CD8-positive, alpha-beta memory T cell (primary cell): ENCODE measurements around the gene PUM1. TPM values are rescaled to one million over a fixed set of nuclear protein-coding genes. Genes with fewer than 3 reads are reported as not detected.

Experiments
- CTCF ChIA-PET: fragments of 350-600 bp; sonication (Branson Sonifier 250); formaldehyde crosslinking; loops from one replicate; lab custom pipeline; 2021; ENCODE audit warnings: antibody characterized with exemption; lab: Charles Lee
- POLR2A ChIA-PET: fragments of 350-600 bp; sonication (Branson Sonifier 250); formaldehyde crosslinking; loops from one replicate; lab custom pipeline; 2021; ENCODE audit warnings: antibody characterized with exemption; lab: Charles Lee
- DNase-seq, 5 donors: peaks; one replicate each; pipeline versions ENCODE4 v3.0.0 to v3.0.0-alpha.2; 2020 to 2022; ENCODE audit warnings: mixed read lengths in 1 of 5
- H3K27ac ChIP-seq: one replicate; pipeline ENCODE4 v1.7.0; 2013; ENCODE audit warnings: low read depth, mild to moderate bottlenecking, low read length, moderate library complexity
- H3K27me3 ChIP-seq: 2 replicates; pipeline ENCODE4 v1.7.0; 2013; ENCODE audit warnings: low read length, mild to moderate bottlenecking; ENCODE audit not compliant: insufficient read depth, poor library complexity, severe bottlenecking
- H3K36me3 ChIP-seq: 2 replicates; pipeline ENCODE4 v1.7.0; 2013; ENCODE audit warnings: mild to moderate bottlenecking, low read length, moderate library complexity; ENCODE audit not compliant: insufficient read depth
- H3K4me1 ChIP-seq: 2 replicates; pipeline ENCODE4 v1.7.0; 2013; ENCODE audit warnings: mild to moderate bottlenecking, low read length, moderate library complexity; ENCODE audit not compliant: insufficient read depth
- H3K4me3 ChIP-seq: 2 replicates; pipeline ENCODE4 v1.7.0; 2013; ENCODE audit warnings: mild to moderate bottlenecking, low read length
- H3K9me3 ChIP-seq: 2 replicates; pipeline ENCODE4 v1.7.0; 2013; ENCODE audit warnings: mild to moderate bottlenecking, low read length
- H3K27ac Mint-ChIP-seq, 8 donors: one replicate each; pipeline ENCODE4 v1.8.0; 2020 to 2021; ENCODE audit warnings: mixed read lengths in 8 of 8, mild to moderate bottlenecking in 6 of 8, inconsistent platforms in 3 of 8, moderate library complexity in 3 of 8
- H3K27me3 Mint-ChIP-seq, 2 donors: one replicate each; pipeline ENCODE4 v1.8.0; 2020 to 2021; ENCODE audit warnings: mixed read lengths in 2 of 2, mild to moderate bottlenecking in 1 of 2, moderate library complexity in 1 of 2
- H3K36me3 Mint-ChIP-seq, 3 donors: one replicate each; pipeline ENCODE4 v1.8.0; 2020 to 2021; ENCODE audit warnings: mixed read lengths in 3 of 3, inconsistent platforms in 1 of 3, mild to moderate bottlenecking in 1 of 3
- H3K4me1 Mint-ChIP-seq, 3 donors: one replicate each; pipeline ENCODE4 v1.8.0; 2020 to 2021; ENCODE audit warnings: mixed read lengths in 3 of 3, inconsistent platforms in 1 of 3, mild to moderate bottlenecking in 1 of 3
- H3K4me3 Mint-ChIP-seq, 7 donors: one replicate each; pipeline ENCODE4 v1.8.0; 2020 to 2021; ENCODE audit warnings: mixed read lengths in 7 of 7, mild to moderate bottlenecking in 6 of 7, moderate library complexity in 4 of 7, inconsistent platforms in 2 of 7
- H3K9me3 Mint-ChIP-seq, 5 donors: one replicate each; pipeline ENCODE4 v1.8.0; 2020 to 2022; ENCODE audit warnings: mixed read lengths in 5 of 5, mild to moderate bottlenecking in 3 of 5, moderate library complexity in 2 of 5, inconsistent platforms in 1 of 5
- polyA plus RNA-seq: library from polyadenylated mRNA; unstranded; fragments of 300-500 nt; fragmentation: Illumina TruSeq; gene quantifications from one replicate; pipeline ENCODE4 v1.2.3, GENCODE V29; 2021
- total RNA-seq, 2 experiments: library from RNA; stranded (reverse); gene quantifications; one replicate each; pipeline ENCODE4 v1.2.3, GENCODE V29; 2021

Gene PUM1
- total and polyA plus RNA-seq, 3 experiments from 2014 or later: 99.8 to 127 (median 113) TPM

DNA sequence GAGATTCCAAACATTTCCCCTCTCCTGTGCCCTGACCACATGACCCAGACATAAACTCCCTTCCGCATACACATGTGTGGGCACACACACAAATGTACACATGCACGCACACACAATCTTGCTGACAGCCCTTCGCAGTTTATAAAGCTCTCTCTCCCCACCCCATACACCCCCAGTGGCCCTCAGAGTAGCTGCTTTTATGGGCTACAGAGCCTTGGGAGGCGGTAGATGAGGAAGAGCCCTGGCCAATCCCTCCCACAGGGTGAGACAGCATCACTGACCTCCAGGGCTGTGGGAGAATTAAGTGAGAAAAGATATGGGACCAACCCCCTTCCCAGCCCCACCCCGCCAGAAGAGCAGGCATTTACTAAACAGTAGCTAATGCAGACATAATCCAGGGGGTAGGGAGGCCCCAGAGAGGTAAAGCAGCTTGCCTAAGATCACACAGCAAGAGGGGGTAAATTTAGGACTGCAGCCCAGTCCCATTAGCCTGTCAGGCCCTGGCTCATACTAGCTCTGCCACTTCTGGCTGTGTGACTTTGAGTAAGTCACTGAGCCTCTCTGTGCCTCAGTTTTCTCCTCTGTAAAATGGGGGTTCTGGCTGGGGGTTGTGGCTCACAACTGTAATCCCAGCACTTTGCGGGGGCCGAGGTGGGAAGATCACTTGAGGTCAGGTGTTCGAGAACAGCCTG, 162.0 kb downstream of the PUM1 start:
- H3K9me3 ChIP-seq: no peaks in the 10 kb centered on the region
- Mint-ChIP-seq H3K36me3 (no peaks in the 10 kb centered on the region), H3K27me3 (peaks cover 20 to 36% of the 10 kb centered on the region in 2 donors), H3K9me3 (no peaks in the 10 kb centered on the region), H3K4me1 (peaks cover 6 to 11% (median 8%) of the 10 kb centered on the region in 3 donors), H3K27ac (no peak overlapping the region), H3K4me3 (no peak overlapping the region)
- peaks cover 15% of the 10 kb centered on the region for H3K27me3 ChIP-seq
- H3K36me3 ChIP-seq: no peaks in the 10 kb centered on the region
- H3K27ac ChIP-seq: no peak overlapping the region
- CTCF ChIA-PET: no interaction called here
- POLR2A ChIA-PET: no interaction called here
- DNase-seq: no peak
- peaks cover 8% of the 10 kb centered on the region for H3K4me1 ChIP-seq
- H3K4me3 ChIP-seq: no peak overlapping the region

- Histone ChIP-seq H3K36me3 (no peaks in the 10 kb centered on the region), H3K27ac (no peak overlapping the region), H3K4me3 (no peak overlapping the region), H3K4me1 (peaks cover 5% of the 10 kb centered on the region), H3K9me3 (no peaks in the 10 kb centered on the region), H3K27me3 (peaks cover 12% of the 10 kb centered on the region)
- H3K9me3 Mint-ChIP-seq: no peaks in the 10 kb centered on the region
- ChIA-PET POLR2A (interaction anchor here (0.5 kb wide), 1 partner anchor 14 kb away, joined by 3 read pairs; no protein-coding TSS in a partner anchor), CTCF (no interaction called here)
- peaks cover 19 to 37% of the 10 kb centered on the region in 2 donors for H3K27me3 Mint-ChIP-seq
- H3K27ac Mint-ChIP-seq: peak overlapping the region in 1 of 8 donors; percentile 54
- DNase-seq: no peak
- H3K36me3 Mint-ChIP-seq: no peaks in the 10 kb centered on the region
- peaks cover 6 to 11% (median 6%) of the 10 kb centered on the region in 3 donors for H3K4me1 Mint-ChIP-seq
- H3K4me3 Mint-ChIP-seq: no peak overlapping the region
Measured at GRCh38 chr1:30902593-30903290, 162.8 kb downstream of the PUM1 start.

DNA sequence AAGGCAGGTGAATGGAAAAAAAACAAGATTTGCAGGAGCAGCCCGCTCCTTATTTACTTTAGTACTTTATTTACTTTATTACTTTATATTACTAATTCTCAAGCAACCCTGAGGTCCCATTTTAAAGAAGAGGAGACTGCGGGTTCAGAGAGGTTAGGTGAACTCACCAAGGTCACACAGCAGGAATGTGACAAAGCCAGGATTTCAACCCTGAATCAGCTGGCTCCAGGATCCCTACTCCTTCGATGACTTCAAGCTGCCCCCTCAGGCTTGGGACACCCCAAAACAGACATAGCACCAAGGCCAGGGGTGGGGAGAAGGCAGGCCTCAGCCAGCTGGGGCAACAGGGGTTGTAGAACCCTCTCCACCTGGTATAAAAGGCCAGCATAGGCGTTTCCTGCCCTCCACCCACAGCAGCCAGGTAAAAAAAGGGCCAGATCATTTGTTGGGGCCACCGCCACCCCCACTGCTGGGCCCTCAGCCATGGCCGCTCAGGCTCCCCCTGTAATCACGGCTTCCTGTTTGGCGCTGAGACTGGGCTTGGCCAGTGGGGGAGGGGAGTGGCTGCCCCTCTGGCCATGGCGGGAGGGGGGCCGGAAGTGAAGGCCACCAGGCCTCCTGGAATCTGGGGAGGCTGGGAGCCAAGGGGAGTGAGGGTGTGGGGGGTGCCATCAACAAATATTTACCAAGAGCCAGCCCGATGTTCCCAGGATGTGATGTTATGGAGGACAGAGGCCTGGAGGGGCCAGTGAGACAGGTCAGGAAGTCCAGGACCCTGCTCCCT, 163.5 kb downstream of the PUM1 start:
- POLR2A ChIA-PET: no interaction called here
- Histone ChIP-seq H3K27me3 (peaks cover 5% of the 10 kb centered on the region), H3K36me3 (no peaks in the 10 kb centered on the region), H3K4me1 (no peaks in the 10 kb centered on the region), H3K4me3 (no peak overlapping the region), H3K27ac (no peak overlapping the region), H3K9me3 (no peaks in the 10 kb centered on the region)
- Mint-ChIP-seq H3K27ac (peak overlapping the region in 1 of 8 donors; percentile 33), H3K4me1 (peaks cover 0 to 5% (median 0%) of the 10 kb centered on the region in 3 donors), H3K36me3 (no peaks in the 10 kb centered on the region), H3K4me3 (no peak overlapping the region), H3K9me3 (no peaks in the 10 kb centered on the region), H3K27me3 (peaks cover 12 to 32% of the 10 kb centered on the region in 2 donors)
- no peak for DNase-seq
- CTCF ChIA-PET: no interaction called here

GRCh38 chr1:30900931-30901560, 164.5 kb downstream of the PUM1 start:
- Histone ChIP-seq H3K27me3 (no peaks in the 10 kb centered on the region), H3K4me3 (no peak overlapping the region), H3K27ac (no peak overlapping the region), H3K4me1 (no peaks in the 10 kb centered on the region), H3K36me3 (no peaks in the 10 kb centered on the region), H3K9me3 (no peaks in the 10 kb centered on the region)
- no peaks in the 10 kb centered on the region for H3K9me3 Mint-ChIP-seq
- H3K36me3 Mint-ChIP-seq: no peaks in the 10 kb centered on the region
- peak overlapping the region in 1 of 8 donors; percentile 9 for H3K27ac Mint-ChIP-seq
- ChIA-PET POLR2A (no interaction called here), CTCF (no interaction called here)
- peaks cover 0 to 5% (median 0%) of the 10 kb centered on the region in 3 donors for H3K4me1 Mint-ChIP-seq
- peaks cover 14 to 26% of the 10 kb centered on the region in 2 donors for H3K27me3 Mint-ChIP-seq
- DNase-seq: no peak
- no peak overlapping the region for H3K4me3 Mint-ChIP-seq

GRCh38 chr1:30900486-30900885, 165.0 kb downstream of the PUM1 start:
- Histone ChIP-seq H3K9me3 (no peaks in the 10 kb centered on the region), H3K4me3 (no peak overlapping the region), H3K27ac (no peak overlapping the region), H3K36me3 (no peaks in the 10 kb centered on the region), H3K4me1 (no peaks in the 10 kb centered on the region), H3K27me3 (no peaks in the 10 kb centered on the region)
- POLR2A ChIA-PET: no interaction called here
- Mint-ChIP-seq H3K27ac (no peak overlapping the region), H3K36me3 (no peaks in the 10 kb centered on the region), H3K4me1 (peaks cover 0 to under 1% (median 0%) of the 10 kb centered on the region in 3 donors), H3K9me3 (no peaks in the 10 kb centered on the region), H3K4me3 (no peak overlapping the region), H3K27me3 (peaks cover 14 to 20% of the 10 kb centered on the region in 2 donors)
- CTCF ChIA-PET: no interaction called here
- no peak for DNase-seq

DNA sequence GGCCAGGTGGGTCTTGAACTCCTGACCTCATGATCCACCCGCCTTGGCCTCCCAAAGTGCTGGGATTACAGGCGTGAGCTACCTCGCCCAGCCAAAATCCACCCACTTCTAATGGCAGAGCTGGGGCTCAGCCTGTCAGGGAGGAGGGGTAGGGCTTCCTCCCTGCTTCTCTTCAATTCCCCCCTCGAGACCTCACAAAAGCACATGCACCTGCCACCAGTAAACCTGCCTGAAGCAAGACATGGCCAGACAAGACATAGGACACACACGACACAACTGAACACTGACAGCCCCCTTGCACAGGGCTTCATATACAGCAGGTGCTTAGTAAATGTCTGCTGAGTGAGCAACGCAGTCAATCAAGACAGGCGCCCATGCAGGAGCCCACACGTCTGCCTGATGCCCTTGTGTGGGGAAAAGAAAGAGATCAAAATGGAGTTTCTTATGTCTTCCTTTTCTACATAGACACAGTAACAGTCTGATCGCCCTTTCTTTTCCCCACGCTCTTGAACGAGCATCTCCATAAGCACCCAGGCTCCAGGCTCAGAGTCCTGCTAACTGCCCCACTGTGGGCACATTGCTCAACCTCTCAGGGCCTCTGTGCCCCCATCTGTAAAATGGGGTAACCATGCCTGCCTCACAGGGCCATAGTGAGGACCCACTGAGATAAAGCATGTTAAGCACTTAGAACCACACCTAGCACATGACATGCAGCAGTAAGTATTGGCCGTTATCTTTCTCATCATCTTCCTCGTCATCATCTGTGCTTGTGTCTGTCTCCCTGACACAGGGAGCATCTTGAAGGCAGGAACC, 165.7 kb downstream of the PUM1 start:
- no peak for DNase-seq
- POLR2A ChIA-PET: no interaction called here

GRCh38 chr1:30898031-30898815, 167.3 kb downstream of the PUM1 start:
- no peak overlapping the region for H3K27ac ChIP-seq
- Mint-ChIP-seq H3K27ac (peak overlapping the region in 1 of 8 donors; percentile 43), H3K9me3 (no peaks in the 10 kb centered on the region), H3K36me3 (no peaks in the 10 kb centered on the region), H3K4me1 (no peaks in the 10 kb centered on the region), H3K27me3 (peaks cover 12 to 26% of the 10 kb centered on the region in 2 donors), H3K4me3 (no peak overlapping the region)
- no peaks in the 10 kb centered on the region for H3K27me3 ChIP-seq
- H3K9me3 ChIP-seq: no peaks in the 10 kb centered on the region
- H3K36me3 ChIP-seq: no peaks in the 10 kb centered on the region
- H3K4me1 ChIP-seq: no peaks in the 10 kb centered on the region
- ChIA-PET CTCF (no interaction called here), POLR2A (no interaction called here)
- no peak for DNase-seq
- no peak overlapping the region for H3K4me3 ChIP-seq

More for the DNA sequence above, 165.7 kb downstream of the PUM1 start:
- H3K27me3 Mint-ChIP-seq: peaks cover 14 to 25% of the 10 kb centered on the region in 2 donors
- CTCF ChIA-PET: no interaction called here
- Histone ChIP-seq H3K27ac (no peak overlapping the region), H3K36me3 (no peaks in the 10 kb centered on the region), H3K9me3 (no peaks in the 10 kb centered on the region), H3K4me1 (no peaks in the 10 kb centered on the region), H3K27me3 (no peaks in the 10 kb centered on the region), H3K4me3 (no peak overlapping the region)
- H3K27ac Mint-ChIP-seq: no peak overlapping the region
- no peaks in the 10 kb centered on the region for H3K9me3 Mint-ChIP-seq
- H3K36me3 Mint-ChIP-seq: no peaks in the 10 kb centered on the region
- no peaks in the 10 kb centered on the region for H3K4me1 Mint-ChIP-seq
- no peak overlapping the region for H3K4me3 Mint-ChIP-seq
